GM19023 (cell line): ENCODE measurements around the gene PCNX2.

Experiments
- ATAC-seq: cut with Tn5 transposase; IDR thresholded peaks from one replicate; pipeline ENCODE4 v1.9.1; 2021; ENCODE audit warnings: mild to moderate bottlenecking, moderate library complexity; ENCODE audit not compliant: unreplicated experiment

The PCNX2 gene

GRCh38 chr1:233237647-233238046, 57.9 kb downstream of the PCNX2 start:
- ATAC-seq = no peak

GRCh38 chr1:233233508-233234040, 62.0 kb downstream of the PCNX2 start:
- no peak for ATAC-seq

GRCh38 chr1:233230011-233230410, 65.5 kb downstream of the PCNX2 start:
- ATAC-seq = no peak

GRCh38 chr1:233229288-233229687, 66.2 kb downstream of the PCNX2 start:
- no peak for ATAC-seq

GRCh38 chr1:233227930-233228465, 67.5 kb downstream of the PCNX2 start:
- no peak for ATAC-seq

- no peak for ATAC-seq
Measured at GRCh38 chr1:233224311-233224710, 71.2 kb downstream of the PCNX2 start.

- ATAC-seq = no peak
Measured at GRCh38 chr1:233217832-233218231, 77.7 kb downstream of the PCNX2 start.

- ATAC-seq = no peak
Measured at GRCh38 chr1:233216009-233216408, 79.5 kb downstream of the PCNX2 start.

GRCh38 chr1:233215135-233215760, 80.3 kb downstream of the PCNX2 start:
- no peak for ATAC-seq

GRCh38 chr1:233211595-233211994, 83.9 kb downstream of the PCNX2 start:
- no peak for ATAC-seq

- ATAC-seq = no peak
Measured at GRCh38 chr1:233211106-233211505, 84.4 kb downstream of the PCNX2 start.

GRCh38 chr1:233209481-233209880, 86.0 kb downstream of the PCNX2 start:
- ATAC-seq = no peak

- ATAC-seq = no peak
Measured at GRCh38 chr1:233208687-233209086, 86.8 kb downstream of the PCNX2 start.

- no peak for ATAC-seq
Measured at GRCh38 chr1:233197940-233198339, 97.6 kb downstream of the PCNX2 start.

GRCh38 chr1:233193741-233194140, 101.8 kb downstream of the PCNX2 start:
- ATAC-seq = no peak

GRCh38 chr1:233190987-233191386, 104.5 kb downstream of the PCNX2 start:
- no peak for ATAC-seq

GRCh38 chr1:233189526-233189925, 106.0 kb downstream of the PCNX2 start:
- no peak for ATAC-seq

GRCh38 chr1:233188061-233188460, 107.5 kb downstream of the PCNX2 start:
- ATAC-seq = no peak

- ATAC-seq = no peak
Measured at GRCh38 chr1:233183226-233184020, 112.1 kb downstream of the PCNX2 start.

GRCh38 chr1:233182587-233182986, 112.9 kb downstream of the PCNX2 start:
- no peak for ATAC-seq

- ATAC-seq = no peak
Measured at GRCh38 chr1:233180641-233181364, 114.7 kb downstream of the PCNX2 start.
